Hematopoietic multipotent progenitor cell treated with erythropoietin and hydrocortisone succinate and interleukin-3 and kit ligand, for 8 days (in vitro differentiated cells): ENCODE measurements around the gene SMYD3.
A peak's percentile ranks its signal among the peaks of the same experiment; 100 is the strongest.

Experiments used
- DNase-seq: peaks from one replicate; pipeline ENCODE4 v3.0.0-alpha.2; 2015

Gene SMYD3

DNA sequence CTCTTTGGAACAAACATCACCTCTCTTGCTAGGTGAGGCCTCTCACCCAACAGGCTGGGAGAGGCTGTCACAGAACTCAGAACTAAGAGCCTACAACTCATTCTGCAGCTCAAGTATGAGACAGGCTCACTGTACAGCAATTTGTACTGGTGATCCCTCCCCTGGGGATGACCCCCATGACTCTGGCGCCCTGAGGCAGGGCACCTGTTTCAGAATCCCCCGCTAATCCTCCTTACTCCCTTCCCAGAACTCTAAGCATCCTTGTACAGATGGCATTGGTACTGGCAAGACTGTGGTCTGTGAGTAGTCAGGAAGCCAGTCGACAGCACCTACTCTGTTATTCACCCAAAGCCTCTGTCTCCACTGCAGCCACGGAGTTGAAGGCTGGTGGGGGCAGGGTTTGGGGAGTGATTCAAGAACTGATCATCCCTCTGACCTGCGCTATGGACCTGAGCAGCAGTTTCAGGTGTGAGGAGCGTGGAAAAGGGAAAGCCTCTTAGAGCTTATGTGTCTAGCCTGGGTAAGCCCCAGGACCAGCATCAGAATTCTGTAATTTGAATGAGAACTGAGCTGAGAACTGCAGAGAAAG, 696.8 kb downstream of the SMYD3 start:
- no peak for DNase-seq

DNA sequence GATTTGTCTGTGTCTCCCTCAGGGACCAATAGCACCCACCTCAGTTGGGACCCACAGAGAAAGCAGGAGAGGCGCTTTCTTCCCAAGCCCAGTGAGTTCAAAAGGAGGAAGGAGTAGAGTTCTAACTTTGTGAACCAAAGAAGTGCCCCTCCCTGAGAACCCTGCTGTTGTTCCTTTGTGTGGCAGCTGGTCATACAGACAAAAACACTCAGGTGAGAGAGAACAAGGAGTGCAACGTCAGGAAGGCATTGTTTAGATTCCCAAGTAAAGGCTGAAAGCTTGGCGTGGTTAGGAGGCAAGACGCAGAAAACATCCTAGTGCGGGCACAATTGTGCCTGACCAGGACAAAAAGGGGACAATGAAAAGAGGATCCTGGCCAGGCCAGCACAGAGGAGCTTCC, 697.7 kb downstream of the SMYD3 start:
- DNase-seq: no peak

DNA sequence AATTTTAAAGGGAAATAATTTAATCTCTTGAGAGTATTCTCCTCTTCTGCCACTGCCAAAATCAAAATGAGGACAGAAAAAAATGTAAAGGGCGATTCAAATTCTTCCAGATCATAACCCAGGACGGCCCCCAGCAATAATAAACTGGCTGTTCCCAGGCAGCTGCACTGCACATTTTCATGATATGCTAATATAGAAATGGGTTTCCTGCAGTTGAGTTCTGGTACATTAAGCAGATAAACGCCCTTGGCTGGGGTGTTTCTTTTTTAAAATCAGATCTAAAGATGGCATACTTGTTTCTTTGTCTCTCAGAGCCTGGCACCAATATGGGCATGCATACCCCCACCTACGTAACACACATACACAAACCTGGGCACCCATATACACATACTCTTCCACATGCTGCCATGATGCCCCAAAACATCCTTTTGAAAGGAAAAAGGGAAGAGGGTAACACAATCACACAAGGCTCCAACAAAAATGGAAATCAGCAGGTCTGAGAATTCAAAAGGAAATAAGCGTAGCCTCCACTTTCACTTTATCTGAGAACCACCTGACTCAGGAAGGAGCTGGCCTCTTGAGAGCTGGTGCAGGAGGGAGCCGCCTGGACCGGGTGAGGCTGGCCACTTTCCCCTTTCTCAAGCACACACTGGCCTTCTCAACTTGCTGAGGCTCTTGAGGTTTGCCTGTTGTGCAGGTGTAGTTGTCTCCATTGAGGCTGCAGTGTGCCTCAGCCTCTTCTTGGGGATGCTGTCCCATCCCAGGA, 698.9 kb downstream of the SMYD3 start:
- no peak for DNase-seq

DNA sequence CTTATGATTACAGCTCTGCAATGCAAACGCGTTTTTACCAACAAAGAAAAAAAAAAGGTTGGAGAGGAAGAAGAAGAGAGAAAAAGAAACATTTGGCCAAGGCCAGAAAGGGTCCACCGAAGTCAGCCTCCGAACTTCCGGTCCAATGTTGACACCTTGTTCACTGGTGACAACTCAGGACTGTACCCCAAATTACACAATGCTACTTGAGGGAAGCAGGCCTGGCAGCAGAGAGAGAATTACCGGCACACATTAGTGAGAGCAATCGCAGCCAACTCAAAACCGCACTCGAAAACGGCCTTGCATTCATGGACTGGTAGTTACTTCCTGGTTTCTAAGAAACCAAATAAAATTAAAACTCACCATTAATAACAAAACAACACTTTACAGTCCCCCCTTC, 699.8 kb downstream of the SMYD3 start:
- peak; percentile 10 for DNase-seq

DNA sequence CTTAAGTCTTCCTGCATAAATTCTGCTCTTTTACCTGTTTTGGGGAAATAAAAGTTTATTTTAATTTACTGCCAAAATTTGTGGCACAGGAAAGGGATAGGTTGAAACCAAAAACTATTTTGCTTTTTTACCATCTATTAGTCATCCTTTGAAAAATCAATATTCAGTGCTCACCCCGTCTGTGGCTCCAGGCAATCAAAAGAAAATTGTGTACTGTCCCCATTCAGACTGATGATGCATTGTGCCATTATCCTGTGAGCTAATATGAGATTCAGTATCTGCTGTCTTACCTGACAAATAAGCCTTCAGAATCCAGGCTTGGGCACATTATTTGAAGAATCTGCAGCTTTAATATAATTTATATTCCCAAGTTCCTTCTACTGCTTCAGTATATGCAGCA, 701.5 kb downstream of the SMYD3 start:
- no peak for DNase-seq

DNA sequence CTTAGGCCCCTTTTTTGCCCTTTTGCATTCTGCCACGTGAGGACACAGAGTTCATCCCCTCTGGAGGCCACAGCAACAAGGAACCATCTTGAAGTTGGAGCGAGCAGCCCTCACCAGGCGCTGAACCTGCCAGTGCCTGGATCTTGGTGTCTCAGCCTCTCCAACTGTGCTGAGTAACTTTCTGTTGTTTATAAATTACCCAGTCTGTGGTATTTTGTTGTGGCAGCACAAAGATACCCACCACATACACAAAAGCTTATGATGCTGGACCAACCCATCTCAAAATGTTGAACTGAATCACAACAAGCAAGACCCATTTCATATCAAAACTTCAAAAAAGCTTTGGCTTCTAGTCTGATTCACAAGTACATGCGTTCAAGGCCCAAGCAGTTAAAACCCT, 702.4 kb downstream of the SMYD3 start:
- no peak for DNase-seq

DNA sequence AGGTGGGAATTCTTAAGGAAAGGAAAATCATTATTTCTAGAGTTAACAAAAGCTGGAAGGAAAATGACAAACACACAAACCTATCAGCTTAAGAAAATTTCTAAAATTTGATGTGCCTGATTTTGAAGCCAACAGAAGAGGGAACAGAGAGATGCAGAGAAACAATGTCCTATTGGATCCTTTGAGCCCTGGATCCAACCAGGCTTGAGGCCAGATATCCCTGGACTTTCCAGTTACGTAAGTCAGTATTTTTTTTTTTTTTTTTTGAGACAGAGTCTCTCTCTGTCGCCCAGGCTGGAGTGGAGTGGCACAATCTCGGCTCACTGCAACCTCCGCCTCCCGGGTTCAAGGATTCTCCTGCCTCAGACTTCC, 703.4 kb downstream of the SMYD3 start:
- no peak for DNase-seq

DNA sequence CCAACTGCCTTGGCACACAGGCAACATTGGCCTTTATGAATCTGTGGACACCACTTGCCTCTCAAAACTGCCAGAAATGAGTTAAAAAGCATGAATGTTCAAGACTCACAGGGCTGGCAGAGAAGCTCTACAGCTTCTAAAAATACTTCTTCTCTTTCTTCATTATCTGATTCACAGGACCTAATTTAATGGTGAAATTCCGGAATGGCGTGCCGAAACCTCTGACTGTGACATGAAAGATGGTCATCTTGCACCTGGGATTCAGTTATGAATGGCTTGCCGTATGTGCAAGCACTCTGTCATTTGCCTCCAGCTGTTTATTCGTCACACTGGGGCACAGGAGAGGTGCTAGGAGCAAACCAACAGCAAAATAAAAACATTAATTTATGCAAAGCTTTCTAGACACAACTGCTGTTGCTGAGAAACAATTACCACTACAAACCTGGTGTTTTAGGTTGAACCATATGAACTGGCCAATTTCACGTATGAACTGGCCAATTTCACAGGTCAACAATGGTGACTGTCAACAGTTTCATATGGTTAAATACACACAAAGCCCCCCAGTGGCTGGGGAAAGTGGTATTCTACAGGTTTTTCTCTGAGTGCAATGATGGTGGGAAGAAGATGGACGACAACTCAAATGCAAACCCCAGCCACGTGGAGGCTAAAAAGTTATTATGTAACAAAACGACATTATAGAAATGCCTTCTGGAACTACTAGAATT, 704.0 kb downstream of the SMYD3 start:
- no peak for DNase-seq

DNA sequence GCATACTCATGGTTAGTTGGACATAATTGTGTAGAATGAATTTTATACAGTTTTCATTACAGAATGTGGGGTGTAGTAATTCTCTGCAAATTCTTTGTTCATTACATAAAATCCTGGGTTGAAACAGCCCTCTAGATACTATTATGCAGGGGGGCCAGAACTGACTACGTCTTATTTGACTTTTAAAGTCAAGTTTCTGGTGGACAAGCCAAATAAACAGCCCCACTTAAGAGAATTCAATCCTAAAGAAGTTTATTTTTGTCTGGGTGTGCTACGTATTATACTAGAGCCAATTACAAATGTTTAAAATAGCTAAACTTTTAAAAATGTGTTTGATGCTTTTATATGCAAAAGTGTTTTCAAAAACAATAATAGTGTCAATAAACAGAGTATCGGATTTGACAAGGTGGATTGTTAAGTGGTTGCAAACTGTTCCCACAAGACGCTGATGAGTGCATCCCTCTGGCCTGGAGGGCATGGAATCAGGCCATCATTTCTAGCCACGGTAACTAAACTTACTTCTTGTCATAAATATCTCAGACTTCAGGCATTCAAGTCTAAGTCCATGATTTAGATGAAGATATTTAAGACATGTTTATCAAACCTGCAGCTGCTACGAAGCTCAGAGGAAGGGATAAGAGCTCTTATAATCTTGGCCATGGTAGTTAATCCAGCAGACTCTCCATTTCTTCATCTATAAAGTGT, 706.0 kb downstream of the SMYD3 start:
- DNase-seq: no peak

DNA sequence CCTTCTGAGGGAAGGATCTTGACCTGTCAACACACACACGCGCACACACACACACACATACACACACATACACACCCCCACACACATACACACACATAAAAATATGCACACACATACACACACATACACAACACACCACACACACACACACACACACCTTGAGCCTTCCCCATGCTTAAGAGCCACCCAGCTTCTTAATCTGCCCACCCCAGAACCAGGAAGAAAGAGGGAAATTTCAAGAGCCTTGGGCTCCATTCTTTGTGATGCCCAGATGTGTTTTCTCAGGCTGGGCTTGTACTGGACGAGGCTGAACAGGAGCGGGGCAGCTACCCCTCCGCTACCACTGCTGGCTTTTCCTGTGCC, 708.7 kb downstream of the SMYD3 start:
- DNase-seq: no peak

DNA sequence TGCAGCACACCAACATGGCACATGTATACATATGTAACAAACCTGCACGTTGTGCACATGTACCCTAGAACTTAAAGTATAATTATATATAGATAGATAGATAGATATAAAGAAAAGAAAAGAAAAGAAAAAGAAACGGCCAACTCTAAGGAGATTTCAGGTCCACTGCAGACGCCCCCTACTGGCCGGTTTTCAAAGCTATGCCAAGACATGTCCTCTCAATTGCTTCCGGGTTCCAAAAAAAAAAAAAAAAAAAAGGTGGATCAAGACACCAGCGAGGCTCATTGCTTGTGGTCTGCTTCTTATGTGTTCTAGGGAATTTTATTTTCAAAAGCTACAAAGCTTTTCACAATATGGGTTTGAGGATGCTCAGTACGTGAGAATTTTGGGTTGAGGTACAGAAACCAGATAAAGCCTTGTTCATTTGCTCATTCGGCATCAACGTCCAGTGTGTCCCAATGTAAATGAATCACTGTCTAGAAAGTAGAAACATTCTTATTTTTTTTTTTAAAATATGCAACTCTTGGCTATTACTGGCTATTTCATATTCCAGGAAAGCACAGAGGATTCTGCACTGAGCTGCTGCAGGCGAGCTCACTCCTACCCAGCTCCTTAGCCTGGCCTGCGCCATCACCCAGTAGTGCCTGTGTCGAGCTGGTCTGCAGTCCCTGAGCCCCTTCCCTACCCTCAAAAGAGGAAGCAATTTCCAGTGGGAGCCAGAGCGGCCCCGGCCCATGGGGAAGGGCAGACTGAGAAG, 709.3 kb downstream of the SMYD3 start:
- DNase-seq: peak; percentile 54

DNA sequence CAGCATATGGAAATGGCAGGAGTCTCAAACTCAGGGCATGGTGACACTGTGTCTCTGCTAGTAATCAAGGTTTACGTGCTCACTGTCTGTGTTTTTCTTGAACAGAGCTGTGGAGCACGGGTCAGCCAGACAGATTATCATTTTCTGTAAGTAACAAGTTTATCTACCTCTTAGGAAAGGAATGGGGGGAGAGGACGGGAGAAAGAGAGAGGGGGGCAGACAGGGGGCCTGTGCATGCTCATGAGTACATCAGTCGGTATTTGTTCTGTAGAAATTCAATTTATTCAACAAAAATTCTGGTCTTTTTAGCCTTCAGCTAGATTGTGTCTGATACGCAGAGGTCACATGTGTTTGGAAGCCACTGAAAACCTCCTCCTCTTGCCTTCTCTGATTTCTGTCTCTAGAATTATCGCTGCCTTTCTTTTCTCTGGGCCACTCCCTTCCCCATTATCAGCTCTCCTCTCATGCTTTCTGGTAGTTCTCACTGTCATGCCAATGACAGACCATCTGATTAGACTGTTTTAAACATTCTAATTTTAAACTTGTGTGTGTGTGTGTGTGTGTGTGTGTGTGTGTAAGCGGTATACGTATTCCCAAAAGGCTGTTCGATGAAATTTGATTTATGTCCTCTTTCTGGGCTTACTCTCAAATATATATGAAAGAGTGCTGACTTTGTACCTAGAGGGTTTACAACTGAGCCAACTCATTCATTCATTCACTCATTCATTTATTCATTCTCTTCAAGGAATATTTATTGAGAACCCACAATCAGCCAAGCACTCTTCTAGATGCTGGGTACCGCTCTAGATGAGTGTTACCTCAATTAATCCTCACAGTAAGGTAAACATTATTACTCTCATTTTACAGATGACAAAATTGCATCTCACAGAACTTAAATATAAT, 715.4 kb downstream of the SMYD3 start:
- peak; percentile 14 for DNase-seq

DNA sequence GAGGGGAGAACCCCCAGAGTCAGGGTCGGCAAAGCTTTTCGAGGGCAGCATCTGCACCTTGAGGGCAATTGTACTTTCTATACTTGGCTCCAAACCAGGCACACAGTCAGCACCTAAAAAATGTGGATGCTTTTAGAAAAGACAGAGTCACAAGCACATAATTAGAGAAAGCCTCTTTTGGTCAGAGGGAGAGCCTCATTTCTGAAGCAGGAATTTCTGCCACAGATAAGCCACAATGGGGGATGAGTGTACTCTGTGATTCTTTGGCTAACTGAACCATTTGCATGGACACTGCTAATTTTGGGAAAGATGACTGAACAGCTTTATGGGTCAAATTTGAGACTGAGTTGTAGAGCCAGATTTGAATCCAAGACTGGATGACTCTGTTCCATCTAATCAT, 716.6 kb downstream of the SMYD3 start:
- no peak for DNase-seq

DNA sequence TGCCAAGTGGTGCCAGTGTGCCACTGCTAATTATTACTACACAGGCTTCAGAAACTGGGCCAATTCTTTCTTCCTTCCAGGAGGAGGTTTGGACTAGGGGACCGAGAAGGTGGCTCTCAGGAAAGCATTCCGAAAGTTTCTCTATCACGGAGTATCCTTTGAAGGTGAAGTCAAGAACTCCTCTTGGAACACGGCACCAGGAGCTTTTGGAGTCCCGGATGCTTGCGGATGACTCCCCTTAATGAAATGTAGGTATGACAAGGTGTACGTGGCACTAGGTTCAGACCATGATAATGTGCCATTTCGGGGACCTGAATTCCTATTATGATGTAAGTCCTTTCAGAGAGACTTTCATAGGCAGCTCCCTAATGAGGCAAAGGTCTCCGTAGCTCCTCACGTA, 718.2 kb downstream of the SMYD3 start:
- no peak for DNase-seq

DNA sequence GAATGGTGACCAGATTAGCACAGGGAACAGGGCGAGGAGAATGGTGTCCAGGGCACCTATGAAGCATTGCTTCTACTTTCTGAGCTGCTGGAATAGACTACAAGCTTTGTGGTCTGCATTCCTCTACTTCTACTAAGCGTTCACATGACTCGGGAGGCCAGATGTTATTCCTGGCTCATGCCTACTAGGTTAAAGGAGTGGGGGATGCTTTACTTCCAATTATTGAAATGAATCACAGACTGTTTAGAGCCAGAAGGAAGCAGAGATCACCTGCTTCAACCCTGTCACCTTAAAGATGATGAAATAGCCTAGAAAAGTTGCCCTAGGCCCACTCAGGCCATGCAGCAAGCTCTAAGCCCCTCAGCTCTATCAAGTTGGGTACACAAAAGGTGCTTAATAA, 718.8 kb downstream of the SMYD3 start:
- no peak for DNase-seq

DNA sequence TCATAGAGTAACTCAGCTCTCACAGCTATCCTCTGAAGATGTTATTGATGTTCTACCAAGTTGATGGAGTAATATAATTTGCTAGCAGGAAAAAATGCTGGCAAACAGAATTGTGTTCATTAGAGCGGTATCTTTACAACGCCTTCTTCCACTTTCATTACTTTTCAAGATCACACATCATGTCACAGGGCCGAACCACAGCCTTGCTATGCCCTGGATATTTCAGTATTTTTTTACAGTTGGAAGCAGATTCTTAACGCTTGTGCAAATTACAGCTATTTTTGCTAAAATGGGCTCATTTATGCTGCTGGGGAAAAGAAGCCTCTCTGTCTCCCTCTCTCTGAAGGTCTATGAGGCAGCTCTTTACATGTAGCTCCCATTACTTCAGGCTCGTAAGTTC, 720.1 kb downstream of the SMYD3 start:
- no peak for DNase-seq

DNA sequence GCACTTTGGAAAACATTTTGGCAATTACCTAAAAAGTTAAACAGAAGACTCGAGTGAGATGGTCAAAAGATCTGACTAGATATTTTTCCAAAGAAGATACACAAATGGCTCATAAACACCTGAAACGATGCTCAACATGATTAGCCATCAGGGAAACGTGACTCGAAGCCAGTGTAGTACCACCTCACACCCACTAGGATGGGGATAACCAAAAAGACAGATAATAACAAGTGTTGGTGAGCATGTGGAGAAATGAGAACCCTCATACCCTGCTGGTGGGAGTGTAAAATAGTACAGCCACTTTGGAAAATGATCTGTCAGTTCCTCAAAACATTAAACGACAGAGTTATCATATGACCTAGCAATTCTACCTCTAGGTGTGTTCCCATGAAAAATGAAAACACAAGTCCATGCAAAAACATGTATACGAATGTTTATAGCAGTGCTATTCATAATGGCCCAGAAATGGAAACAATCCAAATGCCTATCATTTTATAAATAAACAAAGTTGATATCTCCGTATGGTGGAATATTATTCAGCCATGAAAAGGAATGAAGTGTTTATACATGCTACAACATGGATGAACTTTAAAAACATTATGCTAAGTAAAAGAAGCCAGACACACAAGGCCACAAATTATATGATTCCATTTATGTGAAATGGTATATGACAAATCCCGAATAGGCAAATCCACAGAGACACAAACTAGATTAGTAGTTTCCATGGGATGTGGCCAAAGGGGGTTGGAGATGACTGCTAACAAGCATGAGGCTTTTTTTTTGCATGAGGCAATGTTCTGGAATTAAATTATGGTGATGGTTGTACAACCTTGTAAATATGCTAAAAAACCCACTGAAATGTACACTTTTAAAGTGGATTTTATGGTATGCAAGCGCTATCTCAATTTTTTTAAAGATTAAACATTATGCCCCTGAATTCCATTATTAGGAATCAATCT, 727.0 kb downstream of the SMYD3 start:
- DNase-seq: no peak

DNA sequence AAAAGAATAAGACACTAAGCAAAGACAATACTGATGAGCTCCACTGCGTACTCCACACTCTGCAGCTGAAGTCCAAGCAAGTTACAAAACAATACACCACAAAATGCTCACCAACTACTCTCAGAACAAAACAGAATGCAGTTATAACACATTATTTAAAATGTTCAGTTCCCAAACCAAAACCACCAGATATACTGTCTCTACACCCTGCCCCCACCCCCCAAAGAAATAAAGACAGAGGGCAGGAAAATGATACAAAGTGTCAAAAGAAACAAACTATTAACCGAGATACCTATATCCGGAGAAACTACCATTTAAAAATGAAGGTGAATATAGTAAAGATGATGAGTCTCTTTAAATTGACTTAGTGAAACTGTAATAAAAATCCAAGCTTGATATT, 729.3 kb downstream of the SMYD3 start:
- DNase-seq: no peak

DNA sequence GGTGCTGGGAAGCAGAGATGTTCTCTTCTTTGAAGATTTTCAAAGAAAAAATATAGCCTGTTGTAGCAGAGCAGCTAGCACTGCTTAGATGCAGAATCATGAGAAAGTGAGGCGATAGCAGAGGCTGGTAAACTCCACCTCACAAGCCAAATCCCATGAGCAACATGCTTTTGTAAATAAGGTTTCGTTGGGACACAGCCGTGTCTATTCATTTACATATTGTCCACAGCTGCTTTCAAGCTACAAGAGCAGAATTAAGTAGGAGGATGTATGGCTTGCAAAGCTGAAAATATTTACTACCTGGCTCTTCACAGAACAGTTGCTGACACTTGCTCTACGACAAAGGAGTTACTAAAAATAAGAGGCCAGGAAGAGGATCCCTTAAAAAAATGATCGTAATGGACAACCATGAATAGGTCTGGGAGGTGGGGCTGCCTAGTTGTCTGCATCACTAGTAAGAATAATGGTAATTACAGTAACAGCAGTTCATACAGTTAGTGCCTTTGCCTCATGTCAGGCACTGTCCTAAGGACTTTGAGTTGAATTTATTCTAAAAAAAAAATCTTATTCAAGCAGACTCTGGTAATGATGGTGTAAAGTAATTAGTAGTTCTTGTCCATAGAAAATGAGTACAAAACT, 730.3 kb downstream of the SMYD3 start:
- DNase-seq: no peak

DNA sequence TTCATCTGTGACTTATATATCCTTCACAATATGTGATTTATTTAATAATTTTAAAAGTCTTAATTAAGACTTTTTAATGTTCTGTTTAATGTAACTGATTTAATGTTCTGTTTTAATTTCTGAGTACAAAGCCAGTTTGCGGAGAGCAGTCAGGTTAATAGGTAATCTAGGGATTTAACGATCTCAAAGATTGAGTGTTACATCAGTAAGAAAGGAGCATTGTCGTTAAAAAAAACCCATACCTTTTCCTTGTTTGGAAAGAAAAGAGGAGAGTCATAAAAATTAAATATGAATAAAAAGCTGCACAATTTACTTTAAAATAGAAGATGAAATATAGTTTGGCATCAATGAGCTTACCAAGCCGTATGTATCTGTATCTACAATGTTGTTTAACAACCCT, 730.9 kb downstream of the SMYD3 start:
- DNase-seq: no peak
